Measurements from ENCODE around the gene TUBB. TPM values are rescaled to one million over a fixed set of nuclear protein-coding genes. Genes with fewer than 3 reads are reported as not detected.
A peak's percentile ranks its signal among the peaks of the same experiment; 100 is the strongest.

TUBB gene
- total RNA-seq, 1 donor from 2014 or later, result 187 TPM

- Histone ChIP-seq H3K9me3 (replicated peaks) (no peaks in the 10 kb centered on the region), H3K36me3 (peaks cover 44% of the 10 kb centered on the region), H3K27ac (replicated peaks) (peak overlapping the region; percentile 43), H3K4me1 (peaks cover 57% of the 10 kb centered on the region), H3K27me3 (ENCODE audit: low read depth) (no peaks in the 10 kb centered on the region), H3K4me3 (peak overlapping the region; percentile 83)
- intact Hi-C loops (cut with micrococcal nuclease), result loop anchor here (2.0 kb wide), 1 partner anchor 44 kb away; no protein-coding TSS in a partner anchor
- peak; percentile 88 for DNase-seq
- TF ChIP-seq CTCF (IDR thresholded peaks at IDR 0.05; ENCODE audit: borderline replicate concordance), result peak; percentile 98
Measured at GRCh38 chr6:30678964-30679726, 41.0 kb upstream of the TUBB start.

GRCh38 chr6:30679765-30680535, 40.2 kb upstream of the TUBB start:
- no peak for TF ChIP-seq CTCF (IDR thresholded peaks at IDR 0.05; ENCODE audit: borderline replicate concordance)
- peak overlapping the region; percentile 83 for H3K4me3 ChIP-seq
- no peaks in the 10 kb centered on the region for H3K27me3 ChIP-seq (ENCODE audit: low read depth)
- intact Hi-C loops (cut with micrococcal nuclease), result loop anchor here (2.0 kb wide), 1 partner anchor 43 kb away; no protein-coding TSS in a partner anchor
- H3K27ac ChIP-seq (replicated peaks), result peak overlapping the region; percentile 43
- H3K4me1 ChIP-seq, result peaks cover 65% of the 10 kb centered on the region
- no peak for DNase-seq
- H3K9me3 ChIP-seq (replicated peaks), result no peaks in the 10 kb centered on the region
- peaks cover 44% of the 10 kb centered on the region for H3K36me3 ChIP-seq

- peak overlapping the region; percentile 83 for H3K4me3 ChIP-seq
- TF ChIP-seq CTCF (IDR thresholded peaks at IDR 0.05; ENCODE audit: borderline replicate concordance), result no peak
- peaks cover 34% of the 10 kb centered on the region for H3K36me3 ChIP-seq
- intact Hi-C loops (cut with micrococcal nuclease), result no loop called here
- no peak for DNase-seq
- H3K4me1 ChIP-seq, result peaks cover 81% of the 10 kb centered on the region
- no peaks in the 10 kb centered on the region for H3K9me3 ChIP-seq (replicated peaks)
- peak overlapping the region; percentile 97 for H3K27ac ChIP-seq (replicated peaks)
- H3K27me3 ChIP-seq (ENCODE audit: low read depth), result no peaks in the 10 kb centered on the region
Measured at GRCh38 chr6:30681766-30682142, 38.4 kb upstream of the TUBB start.

- Histone ChIP-seq H3K27me3 (ENCODE audit: low read depth) (no peaks in the 10 kb centered on the region), H3K27ac (replicated peaks) (peak overlapping the region; percentile 97), H3K4me1 (peaks cover 88% of the 10 kb centered on the region), H3K4me3 (peak overlapping the region; percentile 83), H3K36me3 (peaks cover 27% of the 10 kb centered on the region), H3K9me3 (replicated peaks) (no peaks in the 10 kb centered on the region)
- intact Hi-C loops (cut with micrococcal nuclease), result no loop called here
- no peak for TF ChIP-seq CTCF (IDR thresholded peaks at IDR 0.05; ENCODE audit: borderline replicate concordance)
- DNase-seq, result peak; percentile 85
Measured at GRCh38 chr6:30682143-30683117, 37.7 kb upstream of the TUBB start.
